ENCODE data around the gene FKBP2. TPM values are rescaled to one million over a fixed set of nuclear protein-coding genes. Genes with fewer than 3 reads are reported as not detected.

FKBP2 gene
- total RNA-seq, 1 donor from 2014 or later: 32.6 TPM

DNA sequence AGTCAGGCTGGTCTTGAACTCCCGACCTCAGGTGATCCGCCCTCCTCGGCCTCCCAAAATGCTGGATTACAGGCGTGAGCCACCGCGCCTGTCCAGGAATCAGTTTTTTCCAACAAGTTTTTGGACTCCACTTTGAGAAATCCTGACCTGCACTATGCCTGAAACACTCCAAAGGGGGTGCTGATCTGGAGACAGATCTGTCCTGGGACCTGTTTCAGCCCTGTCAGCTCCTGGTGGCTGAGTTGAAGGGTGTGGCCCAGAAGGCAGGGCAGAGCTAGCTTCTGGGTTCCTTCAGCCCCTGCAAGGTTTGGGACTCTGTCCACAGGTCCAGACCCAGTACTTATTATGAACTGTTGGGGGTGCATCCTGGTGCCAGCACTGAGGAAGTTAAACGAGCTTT lies 9.3 kb upstream of the FKBP2 start:
- Mint-ChIP-seq H3K27me3 (ENCODE audit: insufficient read depth) (no peaks in the 10 kb centered on the region), H3K4me3 (peak overlapping the region; percentile 88), H3K27ac (peak overlapping the region; percentile 44), H3K4me1 (ENCODE audit: low read depth) (peaks cover 28% of the 10 kb centered on the region), H3K9me3 (no peaks in the 10 kb centered on the region), H3K36me3 (ENCODE audit: low read depth) (peaks cover 1% of the 10 kb centered on the region)
- intact Hi-C loops (cut with micrococcal nuclease): no loop called here
- DNase-seq (ENCODE audit: low spot score): no peak

DNA sequence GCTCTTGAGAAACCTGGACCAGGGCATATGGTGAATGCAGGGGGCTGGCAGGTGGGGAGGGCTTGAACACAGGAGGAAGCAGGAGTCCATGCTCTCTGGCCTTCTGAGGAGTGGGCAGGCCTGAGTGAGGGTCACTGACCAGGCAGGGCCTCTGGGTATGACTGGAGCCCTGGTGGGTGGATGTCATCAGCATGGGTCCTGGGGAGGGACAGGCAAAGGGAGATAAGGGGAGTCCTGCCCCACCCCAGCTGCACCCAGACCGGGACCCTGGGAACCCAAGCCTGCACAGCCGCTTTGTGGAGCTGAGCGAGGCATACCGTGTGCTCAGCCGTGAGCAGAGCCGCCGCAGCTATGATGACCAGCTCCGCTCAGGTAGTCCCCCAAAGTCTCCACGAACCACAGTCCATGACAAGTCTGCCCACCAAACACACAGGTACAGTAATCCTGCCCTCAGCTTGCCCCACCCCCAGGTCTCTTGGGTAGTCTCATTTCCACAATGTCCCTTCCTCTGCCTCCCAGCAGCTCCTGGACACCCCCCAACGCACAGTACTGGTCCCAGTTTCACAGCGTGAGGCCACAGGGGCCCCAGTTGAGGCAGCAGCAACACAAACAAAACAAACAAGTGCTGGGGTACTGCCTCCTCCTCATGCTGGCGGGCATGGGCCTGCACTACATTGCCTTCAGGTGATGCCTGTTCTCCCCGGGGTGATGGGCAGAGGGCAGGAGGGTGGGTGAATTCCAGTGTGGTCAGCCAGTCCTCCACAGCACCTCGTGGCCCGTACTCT lies 8.5 kb upstream of the FKBP2 start:
- Mint-ChIP-seq H3K4me3 (peak overlapping the region; percentile 88), H3K4me1 (ENCODE audit: low read depth) (peaks cover 23% of the 10 kb centered on the region), H3K36me3 (ENCODE audit: low read depth) (peaks cover 7% of the 10 kb centered on the region), H3K27me3 (ENCODE audit: insufficient read depth) (no peaks in the 10 kb centered on the region), H3K9me3 (no peaks in the 10 kb centered on the region), H3K27ac (peak overlapping the region; percentile 49)
- no peak for DNase-seq (ENCODE audit: low spot score)
- intact Hi-C loops (cut with micrococcal nuclease): no loop called here

DNA sequence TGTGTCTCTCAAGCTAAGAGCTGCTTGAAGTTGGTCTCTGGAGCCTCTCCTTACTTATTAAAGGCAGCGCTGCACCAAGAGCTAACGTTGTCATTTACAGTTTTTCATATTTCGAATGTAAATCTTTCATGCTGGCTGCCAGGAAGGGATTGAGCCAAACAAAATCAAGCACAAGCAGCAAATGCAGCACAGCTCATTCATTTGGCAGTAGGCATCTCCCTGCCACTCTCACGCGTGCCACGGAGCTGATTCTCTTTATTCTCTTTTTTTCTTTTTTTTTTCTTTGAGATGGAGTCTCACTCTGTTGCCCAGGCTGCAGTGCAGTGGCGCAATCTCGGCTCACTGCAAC lies 8.0 kb upstream of the FKBP2 start:
- H3K36me3 Mint-ChIP-seq (ENCODE audit: low read depth): peaks cover 9% of the 10 kb centered on the region
- H3K4me3 Mint-ChIP-seq: peak overlapping the region; percentile 88
- DNase-seq (ENCODE audit: low spot score): no peak
- no peaks in the 10 kb centered on the region for H3K27me3 Mint-ChIP-seq (ENCODE audit: insufficient read depth)
- H3K4me1 Mint-ChIP-seq (ENCODE audit: low read depth): peaks cover 19% of the 10 kb centered on the region
- H3K27ac Mint-ChIP-seq: no peak overlapping the region
- no peaks in the 10 kb centered on the region for H3K9me3 Mint-ChIP-seq
- intact Hi-C loops (cut with micrococcal nuclease): no loop called here

DNA sequence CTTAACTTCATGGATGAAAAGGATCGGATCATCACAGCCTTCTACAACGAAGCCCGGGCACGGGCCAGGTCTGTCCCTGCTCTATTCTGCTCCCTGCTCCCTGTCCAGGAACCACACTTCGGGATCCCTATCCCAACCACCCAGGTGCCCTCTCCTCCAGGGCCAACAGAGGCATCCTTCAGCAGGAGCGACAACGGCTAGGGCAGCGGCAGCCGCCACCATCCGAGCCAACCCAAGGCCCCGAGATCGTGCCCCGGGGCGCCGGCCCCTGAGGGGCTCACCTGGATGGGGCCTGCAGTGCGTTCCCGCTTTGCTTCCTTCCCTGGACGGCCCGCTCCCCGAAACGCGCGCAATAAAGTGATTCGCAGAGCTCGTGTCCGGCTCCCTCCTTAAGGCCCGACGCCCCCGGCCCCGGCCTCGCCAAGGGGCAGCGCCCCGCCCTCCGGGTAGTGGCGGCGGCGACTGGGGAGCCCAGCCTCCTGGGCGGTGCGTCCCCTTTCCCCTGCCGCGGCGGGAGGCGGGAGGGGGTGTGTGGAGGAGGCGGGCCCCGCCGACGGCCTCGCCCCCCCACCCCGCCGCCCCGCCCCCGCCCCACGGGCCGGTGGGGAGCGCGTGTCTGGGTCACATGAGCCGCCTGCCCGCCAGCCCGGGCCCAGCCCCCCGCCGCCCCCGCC lies 6.8 kb upstream of the FKBP2 start, which contains the start of gene VEGFB:
VEGFB (plus strand) TSS at position 672 of the 674 bp plus-strand sequence. CDS start 250 bp downstream, outside the sequence.
- DNase-seq (ENCODE audit: low spot score): peak; percentile 74
- peaks cover 11% of the 10 kb centered on the region for H3K36me3 Mint-ChIP-seq (ENCODE audit: low read depth)
- H3K9me3 Mint-ChIP-seq: no peaks in the 10 kb centered on the region
- H3K4me1 Mint-ChIP-seq (ENCODE audit: low read depth): peaks cover 24% of the 10 kb centered on the region
- H3K4me3 Mint-ChIP-seq: peak within 1 kb of the TSS; percentile 88
- no peaks in the 10 kb centered on the region for H3K27me3 Mint-ChIP-seq (ENCODE audit: insufficient read depth)
- H3K27ac Mint-ChIP-seq: peak within 1 kb of the TSS; percentile 68
- intact Hi-C loops (cut with micrococcal nuclease): loop anchor here (1.0 kb wide), 1 partner anchor 8 kb away; the partner anchor contains the start of genes NUDT22 and TRPT1

DNA sequence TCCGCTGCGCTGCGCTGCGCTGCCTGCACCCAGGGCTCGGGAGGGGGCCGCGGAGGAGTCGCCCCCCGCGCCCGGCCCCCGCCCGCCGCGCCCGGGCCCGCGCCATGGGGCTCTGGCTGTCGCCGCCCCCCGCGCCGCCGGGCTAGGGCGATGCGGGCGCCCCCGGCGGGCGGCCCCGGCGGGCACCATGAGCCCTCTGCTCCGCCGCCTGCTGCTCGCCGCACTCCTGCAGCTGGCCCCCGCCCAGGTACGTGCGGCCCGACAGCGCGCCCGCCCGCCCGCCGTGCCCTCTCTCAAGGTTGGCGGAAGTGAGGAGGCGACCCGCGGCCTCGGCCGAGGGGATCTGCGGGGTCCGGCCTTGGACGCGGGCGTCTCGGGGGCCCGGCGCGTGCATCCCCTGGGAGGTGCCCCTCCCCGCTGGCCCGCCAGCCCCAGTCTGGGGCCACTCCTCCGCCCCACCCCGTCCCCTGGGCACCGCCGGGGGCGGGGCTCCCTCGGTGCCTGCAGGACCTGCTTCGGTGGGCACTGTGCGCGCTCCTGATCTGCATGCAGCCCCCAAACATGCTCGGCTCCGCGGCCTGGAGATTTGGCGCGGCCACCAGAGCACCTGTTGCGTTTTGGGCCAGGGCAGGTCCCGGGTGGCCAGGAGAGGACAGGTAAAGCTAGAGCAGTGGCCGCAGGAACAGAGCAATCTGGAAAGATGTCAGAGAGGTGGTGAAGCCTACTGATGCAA lies 6.1 kb upstream of the FKBP2 start:
- Mint-ChIP-seq H3K27ac (peak overlapping the region; percentile 67), H3K36me3 (ENCODE audit: low read depth) (peaks cover 13% of the 10 kb centered on the region), H3K4me3 (peak overlapping the region; percentile 87), H3K27me3 (ENCODE audit: insufficient read depth) (no peaks in the 10 kb centered on the region), H3K4me1 (ENCODE audit: low read depth) (peaks cover 19% of the 10 kb centered on the region), H3K9me3 (no peaks in the 10 kb centered on the region)
- DNase-seq (ENCODE audit: low spot score): peak; percentile 56
- intact Hi-C loops (cut with micrococcal nuclease): loop anchor here (1.0 kb wide), 1 partner anchor 9 kb away; the partner anchor contains the start of genes NUDT22 and TRPT1

DNA sequence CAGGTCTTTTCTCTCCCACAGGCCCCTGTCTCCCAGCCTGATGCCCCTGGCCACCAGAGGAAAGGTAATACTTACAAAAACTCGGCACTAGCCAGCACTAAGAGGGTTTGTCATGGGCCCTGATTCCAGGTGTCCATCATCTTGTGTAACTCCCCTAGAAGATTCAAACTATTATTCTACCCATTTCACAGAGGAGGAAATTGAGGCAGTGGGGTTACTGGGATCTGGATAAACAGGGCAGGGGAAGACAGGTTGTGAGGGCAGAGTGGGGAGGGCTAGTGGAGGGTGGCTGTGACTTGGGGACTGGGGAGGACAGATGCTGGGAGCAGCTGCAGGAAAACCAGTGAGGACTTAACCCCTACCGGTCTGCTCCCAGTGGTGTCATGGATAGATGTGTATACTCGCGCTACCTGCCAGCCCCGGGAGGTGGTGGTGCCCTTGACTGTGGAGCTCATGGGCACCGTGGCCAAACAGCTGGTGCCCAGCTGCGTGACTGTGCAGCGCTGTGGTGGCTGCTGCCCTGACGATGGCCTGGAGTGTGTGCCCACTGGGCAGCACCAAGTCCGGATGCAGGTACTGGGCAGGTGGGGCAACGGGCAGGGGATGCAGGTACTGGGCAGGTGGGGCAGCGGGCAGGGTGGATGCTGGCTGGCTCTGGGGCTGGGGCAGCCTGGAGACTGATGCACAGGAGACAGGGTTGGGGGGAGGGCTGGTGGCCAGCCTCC lies 5.3 kb upstream of the FKBP2 start:
- H3K27me3 Mint-ChIP-seq (ENCODE audit: insufficient read depth): no peaks in the 10 kb centered on the region
- DNase-seq (ENCODE audit: low spot score): no peak
- peak overlapping the region; percentile 64 for H3K27ac Mint-ChIP-seq
- peaks cover 15% of the 10 kb centered on the region for H3K36me3 Mint-ChIP-seq (ENCODE audit: low read depth)
- peak overlapping the region; percentile 87 for H3K4me3 Mint-ChIP-seq
- intact Hi-C loops (cut with micrococcal nuclease): no loop called here
- H3K4me1 Mint-ChIP-seq (ENCODE audit: low read depth): peaks cover 24% of the 10 kb centered on the region
- no peaks in the 10 kb centered on the region for H3K9me3 Mint-ChIP-seq

DNA sequence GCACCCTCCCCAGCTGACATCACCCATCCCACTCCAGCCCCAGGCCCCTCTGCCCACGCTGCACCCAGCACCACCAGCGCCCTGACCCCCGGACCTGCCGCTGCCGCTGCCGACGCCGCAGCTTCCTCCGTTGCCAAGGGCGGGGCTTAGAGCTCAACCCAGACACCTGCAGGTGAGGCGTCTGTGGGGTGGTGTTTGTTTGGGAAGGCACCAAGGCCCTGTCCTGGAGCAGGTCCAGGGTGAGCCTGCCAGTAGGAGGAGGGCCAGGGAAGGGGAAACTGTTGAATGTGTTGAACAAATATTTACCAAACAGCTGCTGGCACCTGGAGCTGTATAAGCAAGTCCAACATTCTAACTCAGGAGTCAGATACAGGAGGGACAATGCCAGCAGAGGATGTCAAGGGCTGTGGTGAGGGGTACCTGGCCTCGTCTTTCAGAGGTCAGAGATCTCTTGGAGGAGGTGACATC lies 3.4 kb upstream of the FKBP2 start:
- intact Hi-C loops (cut with micrococcal nuclease): no loop called here

DNA sequence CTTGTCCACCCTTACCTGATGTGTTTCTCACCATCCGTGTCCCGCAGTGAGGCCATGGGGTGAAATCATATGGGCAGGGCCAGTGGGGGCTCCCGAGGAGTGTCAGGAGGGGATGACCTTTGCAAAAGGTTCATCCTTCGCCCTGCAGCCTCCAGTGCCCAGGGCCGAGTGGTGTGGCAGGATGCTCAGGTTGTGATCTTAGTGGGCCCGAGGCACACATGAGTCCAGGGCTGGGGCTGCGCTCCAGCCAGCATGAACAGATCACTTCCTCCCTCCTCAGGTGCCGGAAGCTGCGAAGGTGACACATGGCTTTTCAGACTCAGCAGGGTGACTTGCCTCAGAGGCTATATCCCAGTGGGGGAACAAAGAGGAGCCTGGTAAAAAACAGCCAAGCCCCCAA lies 2.8 kb upstream of the FKBP2 start:
- H3K4me1 Mint-ChIP-seq (ENCODE audit: low read depth): peaks cover 33% of the 10 kb centered on the region
- H3K27ac Mint-ChIP-seq: no peak overlapping the region
- no peak overlapping the region for H3K4me3 Mint-ChIP-seq
- DNase-seq (ENCODE audit: low spot score): no peak
- no peaks in the 10 kb centered on the region for H3K27me3 Mint-ChIP-seq (ENCODE audit: insufficient read depth)
- intact Hi-C loops (cut with micrococcal nuclease): no loop called here
- H3K9me3 Mint-ChIP-seq: no peaks in the 10 kb centered on the region
- peaks cover 20% of the 10 kb centered on the region for H3K36me3 Mint-ChIP-seq (ENCODE audit: low read depth)

More for the DNA sequence above, 3.4 kb upstream of the FKBP2 start:
- no peak for DNase-seq (ENCODE audit: low spot score)
- H3K36me3 Mint-ChIP-seq (ENCODE audit: low read depth): peaks cover 16% of the 10 kb centered on the region
- no peak overlapping the region for H3K4me3 Mint-ChIP-seq
- peaks cover 28% of the 10 kb centered on the region for H3K4me1 Mint-ChIP-seq (ENCODE audit: low read depth)
- no peaks in the 10 kb centered on the region for H3K27me3 Mint-ChIP-seq (ENCODE audit: insufficient read depth)
- H3K27ac Mint-ChIP-seq: no peak overlapping the region
- H3K9me3 Mint-ChIP-seq: no peaks in the 10 kb centered on the region

DNA sequence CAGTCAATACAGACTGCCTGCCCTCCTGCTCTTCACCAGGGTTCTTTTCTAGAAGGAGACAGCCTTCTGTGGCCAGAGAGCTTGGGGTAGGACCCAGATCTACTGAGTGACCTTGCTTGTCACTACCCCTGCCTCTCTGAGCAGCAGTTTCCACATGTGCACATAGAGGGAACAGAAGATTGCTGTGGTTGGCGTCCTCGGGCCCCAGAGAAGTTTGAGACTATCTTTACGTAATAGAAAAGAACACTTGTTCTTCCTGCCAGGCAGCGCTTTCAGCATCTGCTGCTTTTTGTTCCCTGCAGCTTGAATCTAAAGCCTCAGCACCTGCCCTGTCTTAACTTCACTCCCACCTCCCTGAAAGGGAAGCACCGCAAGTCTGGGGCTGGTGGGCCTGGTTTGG lies 1.9 kb upstream of the FKBP2 start:
- no peaks in the 10 kb centered on the region for H3K27me3 Mint-ChIP-seq (ENCODE audit: insufficient read depth)
- H3K4me1 Mint-ChIP-seq (ENCODE audit: low read depth): peaks cover 41% of the 10 kb centered on the region
- DNase-seq (ENCODE audit: low spot score): no peak
- H3K36me3 Mint-ChIP-seq (ENCODE audit: low read depth): peaks cover 21% of the 10 kb centered on the region
- no peak overlapping the region for H3K27ac Mint-ChIP-seq
- H3K9me3 Mint-ChIP-seq: no peaks in the 10 kb centered on the region
- intact Hi-C loops (cut with micrococcal nuclease): no loop called here
- H3K4me3 Mint-ChIP-seq: peak overlapping the region; percentile 34

DNA sequence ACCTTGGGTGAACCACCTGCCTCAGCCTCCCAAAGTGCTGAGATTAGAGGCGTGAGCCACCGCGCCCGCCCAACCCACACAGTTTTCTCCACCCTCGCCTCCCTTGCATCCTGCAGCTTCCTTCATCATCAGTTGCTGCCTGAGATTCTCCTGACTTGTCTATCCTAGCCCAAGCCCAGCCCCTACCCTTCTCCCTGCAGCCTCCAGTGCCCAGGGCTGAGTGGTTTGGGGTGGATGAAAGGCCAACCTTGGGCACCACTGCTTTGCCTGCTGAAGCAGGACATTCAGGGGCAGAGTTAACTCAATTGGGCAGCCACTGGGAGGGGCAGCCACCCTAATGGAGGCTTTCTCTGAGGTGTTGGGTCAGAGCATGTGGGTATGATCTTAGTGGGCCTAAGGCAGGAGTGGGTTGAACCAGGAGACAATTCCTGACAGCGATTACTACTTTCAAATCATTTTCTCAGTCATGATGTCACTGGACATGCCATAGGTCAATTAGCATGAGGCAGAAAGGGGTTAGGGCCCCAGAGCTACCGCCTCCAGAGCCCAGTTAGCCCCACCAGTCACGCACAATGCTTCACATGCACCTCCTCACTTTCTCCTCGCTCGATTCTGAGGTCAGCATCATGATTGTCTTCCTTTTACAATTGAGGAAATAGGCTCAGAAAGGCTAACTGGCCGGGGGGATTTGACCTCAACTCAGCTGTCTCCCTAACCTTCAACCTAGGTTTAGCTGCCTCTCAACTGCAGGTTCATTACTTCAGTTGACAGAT lies 1.0 kb upstream of the FKBP2 start:
- Mint-ChIP-seq H3K27me3 (ENCODE audit: insufficient read depth) (no peaks in the 10 kb centered on the region), H3K9me3 (no peaks in the 10 kb centered on the region)

DNA sequence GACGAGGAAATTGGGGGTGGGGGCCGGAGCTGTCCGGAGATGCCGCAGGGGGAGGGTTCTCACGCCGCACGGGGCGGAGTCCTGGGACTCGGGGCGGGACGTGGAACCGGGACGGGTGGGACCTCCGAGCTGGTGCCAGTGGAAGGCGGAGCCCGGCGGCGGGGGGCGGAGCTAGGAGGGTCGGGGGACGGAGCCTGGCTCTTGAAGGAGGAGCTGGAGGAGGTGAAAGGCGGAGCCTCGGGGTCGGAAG lies 271 bp downstream of the FKBP2 start:
- peaks cover 21% of the 10 kb centered on the region for H3K36me3 Mint-ChIP-seq (ENCODE audit: low read depth)
- intact Hi-C loops (cut with micrococcal nuclease): loop anchor here (1.0 to 5.0 kb wide), 12 partner anchors 10 to 1649 kb away; partner anchors contain the start of genes BAD, CCDC88B, COX8A and DNAJC4
- no peaks in the 10 kb centered on the region for H3K27me3 Mint-ChIP-seq (ENCODE audit: insufficient read depth)
- H3K4me1 Mint-ChIP-seq (ENCODE audit: low read depth): peaks cover 34% of the 10 kb centered on the region
- peak; percentile 100 for DNase-seq (ENCODE audit: low spot score)
- H3K27ac Mint-ChIP-seq: peak overlapping the region; percentile 94
- H3K4me3 Mint-ChIP-seq: peak overlapping the region; percentile 94
- H3K9me3 Mint-ChIP-seq: no peaks in the 10 kb centered on the region

More for the DNA sequence above, 1.0 kb upstream of the FKBP2 start:
- peak overlapping the region; percentile 94 for H3K27ac Mint-ChIP-seq
- intact Hi-C loops (cut with micrococcal nuclease): loop anchor here (2.0 to 5.0 kb wide), 2 partner anchors 33 to 1648 kb away; partner anchors contain the start of genes FERMT3 and TUT1
- peak overlapping the region; percentile 94 for H3K4me3 Mint-ChIP-seq
- DNase-seq (ENCODE audit: low spot score): no peak
- H3K36me3 Mint-ChIP-seq (ENCODE audit: low read depth): peaks cover 21% of the 10 kb centered on the region
- H3K4me1 Mint-ChIP-seq (ENCODE audit: low read depth): peaks cover 41% of the 10 kb centered on the region
